ENCODE results near the gene NBAS. TPM values are rescaled to one million over a fixed set of nuclear protein-coding genes. Genes with fewer than 3 reads are reported as not detected.

The NBAS gene
- total and polyA plus RNA-seq, 2 of the 13 experiments (the other 11 are each of a cell fraction or from before 2014, with no cell fraction given): 33.6 to 58.7 TPM

DNA sequence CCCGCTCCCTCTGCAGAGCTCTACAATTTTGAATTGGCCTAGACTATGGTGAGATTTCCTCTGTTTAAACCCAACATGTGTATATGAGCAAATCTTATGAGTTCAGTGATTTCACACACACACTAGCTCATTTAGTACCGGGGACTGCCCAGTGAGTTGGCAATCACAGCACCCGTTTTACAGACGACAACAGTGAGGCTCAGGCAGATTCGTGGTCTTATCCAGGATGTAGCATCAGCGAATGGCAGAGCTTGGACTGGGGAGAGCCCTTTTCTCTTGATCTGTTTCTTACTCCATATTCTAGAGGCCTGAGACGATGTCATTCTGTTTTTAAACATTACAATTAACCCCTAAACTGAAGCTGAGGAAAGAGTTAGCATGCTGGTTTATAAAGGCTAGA, 419.9 kb downstream of the NBAS start:
- no peak for ATAC-seq
- CTCF ChIA-PET (ENCODE audit: low intra/inter-chr PET ratio, low total read pairs): no interaction called here
- H4K20me1 ChIP-seq (ENCODE audit: insufficient read depth, low read length): no peaks in the 10 kb centered on the region
- BruUV-seq (replicated peaks): no TSS peak
- H2AFZ ChIP-seq (ENCODE audit: low read length): no peak overlapping the region
- no peak overlapping the region for H3K9ac ChIP-seq (ENCODE audit: insufficient read depth, low read depth, low read length)
- DNase-seq (ENCODE audit: low spot score): no peak
- FAIRE-seq: peak; percentile 15
- 15% methylated on average over 7 of the region's 7 CpGs for WGBS (ENCODE audit: low lambda C conversion rate)
- no peak for TF ChIP-seq SP5 (CRISPR knock-in tag; IDR thresholded peaks at IDR 0.05; ENCODE audit: borderline replicate concordance, low read depth)
- TF ChIP-seq SNRNP70 (IDR thresholded peaks at IDR 0.05; ENCODE audit: low read depth, low read length): no peak
- no peak for TF ChIP-seq ZXDC (CRISPR knock-in tag; IDR thresholded peaks at IDR 0.05)
- no peak for TF ChIP-seq MNT (IDR thresholded peaks at IDR 0.05)
- TF ChIP-seq MED1 (CRISPR knock-in tag; IDR thresholded peaks at IDR 0.05): no peak
- intact Hi-C loops (cut with micrococcal nuclease; ENCODE audit: unreplicated experiment) (no loop called here), in situ Hi-C loops (cut with HindIII; ENCODE audit: extremely low pct_ligation_motif_present, low pct_unique_long_range_greater_than_20kb) (no loop called here)
- no peak overlapping the region for H3K4me3 ChIP-seq (replicated peaks in 1 of 3; ENCODE audit: insufficient read depth in 1 of 3, low read depth in 2 of 3, low read length in 3 of 3)
- H3K36me3 ChIP-seq (replicated peaks in 1 of 2; ENCODE audit: control insufficient read depth in 1 of 2, insufficient read depth in 2 of 2, low read length in 2 of 2): no peaks in the 10 kb centered on the region
- H3K27me3 ChIP-seq (ENCODE audit: control insufficient read depth in 1 of 2, insufficient read depth in 2 of 2, low read length in 2 of 2): peaks cover 3 to 18% of the 10 kb centered on the region in 2 experiments; a peak in 3 of 5 replicates
- H3K4me1 ChIP-seq (ENCODE audit: insufficient read depth, low read length): no peaks in the 10 kb centered on the region
- POLR2A ChIA-PET: no interaction called here
- H3K4me2 ChIP-seq (ENCODE audit: low read depth, low read length): no peak overlapping the region
- no peak overlapping the region for H3K27ac ChIP-seq (ENCODE audit: extremely low read length, insufficient read depth, low read length)
- peaks cover 12% of the 10 kb centered on the region; the same call in 1 of the 2 replicates for H3K9me3 ChIP-seq (ENCODE audit: low read length)
- no peaks in the 10 kb centered on the region for H3K79me2 ChIP-seq (ENCODE audit: insufficient read depth, low read length)

Measured in HepG2 (cell line).